Calu3 (cell line): Measurements from ENCODE around the gene ARL4D. TPM values are rescaled to one million over a fixed set of nuclear protein-coding genes. Genes with fewer than 3 reads are reported as not detected.

ENCODE experiments used
- BruUV-seq: library from RNA; stranded (reverse); fragments of 400-500 nt; replicated peaks from 2 replicates; lab custom pipeline; 2021; lab: Mats Ljungman, UMichigan
- CTCF ChIA-PET: fragments of 300-600 bp; sonication (Branson Sonifier 250); formaldehyde crosslinking; loops from one replicate; lab custom pipeline; 2022; ENCODE audit warnings: antibody characterized with exemption; lab: Charles Lee
- DNase-seq: peaks from one replicate; pipeline ENCODE4 v3.0.0; 2022
- H3K27ac Mint-ChIP-seq: one replicate; pipeline ENCODE4 v1.8.0; 2022; ENCODE audit warnings: mixed read lengths; ENCODE audit not compliant: unreplicated experiment
- H3K27me3 Mint-ChIP-seq: one replicate; pipeline ENCODE4 v1.8.0; 2022; ENCODE audit warnings: mixed read lengths; ENCODE audit not compliant: unreplicated experiment
- H3K36me3 Mint-ChIP-seq: one replicate; pipeline ENCODE4 v1.8.0; 2022; ENCODE audit warnings: mild to moderate bottlenecking, moderate library complexity, mixed read lengths; ENCODE audit not compliant: insufficient read depth, unreplicated experiment
- H3K4me1 Mint-ChIP-seq: one replicate; pipeline ENCODE4 v1.8.0; 2022; ENCODE audit warnings: mild to moderate bottlenecking, low read depth, mixed read lengths; ENCODE audit not compliant: unreplicated experiment
- H3K4me3 Mint-ChIP-seq: one replicate; pipeline ENCODE4 v1.8.0; 2022; ENCODE audit warnings: mild to moderate bottlenecking, low read depth, moderate library complexity, mixed read lengths; ENCODE audit not compliant: unreplicated experiment
- H3K9me3 Mint-ChIP-seq: one replicate; pipeline ENCODE4 v1.8.0; 2022; ENCODE audit warnings: low read depth, mixed read lengths; ENCODE audit not compliant: unreplicated experiment
- CTCF ChIP-seq: fragments of 200-600 bp; IDR thresholded peaks from one replicate; pipeline ENCODE4 v1.8.0; 2022; ENCODE audit warnings: antibody characterized with exemption; ENCODE audit not compliant: unreplicated experiment
- intact Hi-C: fragments of 100-400 bp; cut with micrococcal nuclease; formaldehyde crosslinking; loops from one replicate; pipeline ENCODE4 v1.10.0; 2022; ENCODE audit not compliant: unreplicated experiment
- total RNA-seq: library from RNA; stranded (reverse); gene quantifications from 2 replicates; pipeline ENCODE4 v1.2.3, GENCODE V29; 2022

Gene ARL4D
- total RNA-seq, 1 experiment from 2014 or later: 3.4 TPM

- H3K27me3 Mint-ChIP-seq: no peaks in the 10 kb centered on the region
- no peaks in the 10 kb centered on the region for H3K4me1 Mint-ChIP-seq
- no peak overlapping the region for H3K27ac Mint-ChIP-seq
- intact Hi-C loops: loop anchor here (5.0 kb wide), 1 partner anchor 43 kb away; no protein-coding TSS in a partner anchor
- H3K36me3 Mint-ChIP-seq: no peaks in the 10 kb centered on the region
- no peak for TF ChIP-seq CTCF
- H3K9me3 Mint-ChIP-seq: no peaks in the 10 kb centered on the region
- CTCF ChIA-PET: interaction anchor here (0.6 to 1.6 kb wide), 4 partner anchors 25 to 801 kb away, joined by 3 to 9 read pairs (median 4); partner anchors contain the start of genes ARL4D and DHX8
- H3K4me3 Mint-ChIP-seq: no peak overlapping the region
- no TSS peak for BruUV-seq
- no peak for DNase-seq
These were observed 25.1 kb downstream of the ARL4D start for GRCh38 chr17:43423777-43424455.

GRCh38 chr17:43427362-43428043, 28.7 kb downstream of the ARL4D start:
- CTCF ChIA-PET: interaction anchor here (0.7 kb wide), 1 partner anchor 66 kb away, joined by 7 read pairs; no protein-coding TSS in a partner anchor

GRCh38 chr17:43428524-43428923, 29.7 kb downstream of the ARL4D start:
- intact Hi-C loops: no loop called here
- no peak for DNase-seq
- H3K4me3 Mint-ChIP-seq: no peak overlapping the region
- H3K36me3 Mint-ChIP-seq: peaks cover 4% of the 10 kb centered on the region
- no peaks in the 10 kb centered on the region for H3K9me3 Mint-ChIP-seq
- CTCF ChIA-PET: no interaction called here
- H3K27me3 Mint-ChIP-seq: no peaks in the 10 kb centered on the region
- BruUV-seq: no TSS peak
- H3K4me1 Mint-ChIP-seq: peaks cover 13% of the 10 kb centered on the region
- TF ChIP-seq CTCF: peak; percentile 14
- H3K27ac Mint-ChIP-seq: no peak overlapping the region

More at GRCh38 chr17:43427362-43428043, 28.7 kb downstream of the ARL4D start:
- no peak for TF ChIP-seq CTCF
- DNase-seq: no peak
- intact Hi-C loops: no loop called here
- Mint-ChIP-seq H3K27me3 (no peaks in the 10 kb centered on the region), H3K9me3 (no peaks in the 10 kb centered on the region), H3K36me3 (peaks cover 4% of the 10 kb centered on the region), H3K4me1 (peaks cover 8% of the 10 kb centered on the region), H3K4me3 (no peak overlapping the region), H3K27ac (no peak overlapping the region)
- no TSS peak for BruUV-seq

GRCh38 chr17:43430936-43431713, 32.3 kb downstream of the ARL4D start:
- Mint-ChIP-seq H3K9me3 (no peaks in the 10 kb centered on the region), H3K4me3 (no peak overlapping the region), H3K36me3 (peaks cover 4% of the 10 kb centered on the region), H3K27me3 (no peaks in the 10 kb centered on the region), H3K4me1 (peaks cover 40% of the 10 kb centered on the region), H3K27ac (no peak overlapping the region)
- no peak for DNase-seq
- intact Hi-C loops: no loop called here
- no TSS peak for BruUV-seq
- CTCF ChIA-PET: interaction anchor here (0.6 kb wide), 1 partner anchor 106 kb away, joined by 3 read pairs; no protein-coding TSS in a partner anchor
- no peak for TF ChIP-seq CTCF
